Stimulated activated CD4-positive, alpha-beta T cell treated with anti-CD3 and anti-CD28 coated beads, Interleukin-1b, Interleukin-23, amount 100 ng/mL, for 24 hours (primary cell): ENCODE results near the gene ABCC3.

Experiments used
- DNase-seq, 4 experiments: peaks; one replicate each; pipeline ENCODE4 v3.0.0-alpha.2; 2020; ENCODE audit warnings: low read depth in 4 of 4, low spot score in 1 of 4

The ABCC3 gene

DNA sequence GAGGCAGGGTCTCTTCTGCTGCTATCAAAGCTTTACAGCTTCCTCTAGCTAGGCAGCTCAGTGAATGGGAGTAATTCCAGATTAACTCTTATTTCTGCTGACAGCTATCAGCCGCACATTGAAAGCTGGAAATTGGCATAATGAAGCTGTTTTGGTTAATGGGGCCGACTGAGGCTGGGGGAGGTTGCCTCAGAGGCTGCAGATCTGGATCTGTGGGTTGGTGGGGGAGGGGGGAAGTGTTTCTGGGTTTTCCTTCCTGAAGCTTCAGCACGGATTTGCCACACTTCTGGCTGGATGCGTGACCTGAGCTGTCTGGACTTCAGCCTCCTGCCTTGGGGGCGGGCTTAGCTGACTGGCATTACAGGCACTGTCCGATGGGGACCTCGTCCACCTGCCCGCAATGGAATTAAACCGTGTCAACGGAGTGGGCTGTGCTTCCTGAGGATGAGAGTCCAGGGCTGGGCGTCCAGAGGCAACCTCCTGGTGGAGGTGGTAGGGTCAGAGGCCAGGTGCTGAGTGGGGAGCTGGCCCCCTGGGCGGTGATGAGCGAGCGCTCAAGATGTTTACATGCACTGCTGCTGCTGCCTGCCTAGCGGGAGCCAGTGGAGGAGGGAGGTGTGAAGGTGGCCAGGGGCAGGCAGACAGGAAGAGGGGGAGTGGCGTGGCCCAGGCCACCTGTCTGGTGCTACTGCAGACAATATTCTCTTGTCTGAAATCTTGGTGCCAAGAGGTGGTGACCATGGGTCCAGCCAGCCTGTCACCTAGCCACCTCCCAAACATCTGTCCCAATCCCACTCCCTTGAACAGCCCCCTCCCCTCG, 6.7 kb upstream of the ABCC3 start:
- DNase-seq = no peak

- DNase-seq = no peak
Measured at GRCh38 chr17:50629902-50630301, 4.8 kb upstream of the ABCC3 start.

- DNase-seq = peak; percentile 13 to 46 (median 24)
Measured at GRCh38 chr17:50630524-50631194, 4.0 kb upstream of the ABCC3 start.

GRCh38 chr17:50631195-50631907, 3.3 kb upstream of the ABCC3 start:
- DNase-seq = no peak

DNA sequence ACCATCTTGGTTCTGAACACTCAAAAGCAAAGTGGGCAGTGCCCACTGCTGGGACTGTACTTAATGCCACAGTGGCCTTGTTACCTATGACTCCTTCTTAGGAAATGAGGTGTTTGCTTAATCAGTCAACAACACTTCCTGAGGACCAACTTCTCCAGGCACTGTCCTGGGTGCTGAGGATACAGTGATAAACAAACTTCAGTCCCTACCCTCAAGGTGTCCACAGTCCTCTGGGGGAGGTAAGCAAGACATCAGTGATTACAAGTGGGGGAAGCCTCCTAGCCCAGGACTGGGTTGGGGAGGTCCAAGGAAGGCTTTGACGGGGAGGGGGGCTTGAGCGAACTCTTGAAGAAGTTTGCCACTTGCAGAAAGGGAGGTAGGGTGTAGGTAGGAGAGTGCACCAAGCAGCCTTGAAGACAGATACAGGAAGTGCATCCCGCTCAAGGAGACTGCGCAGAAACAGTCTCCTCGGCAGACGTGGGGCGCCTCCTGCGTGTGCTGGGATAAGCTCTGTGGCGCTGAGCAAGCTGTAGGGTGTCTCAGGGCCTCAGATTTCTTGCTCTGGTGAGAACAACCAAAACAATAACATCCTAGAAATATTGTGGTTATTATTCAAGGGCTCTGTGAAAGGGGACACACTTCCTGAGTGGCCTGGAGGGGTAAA, 2.6 kb upstream of the ABCC3 start:
- no peak for DNase-seq

- DNase-seq = no peak
Measured at GRCh38 chr17:50632637-50633036, 2.0 kb upstream of the ABCC3 start.

DNA sequence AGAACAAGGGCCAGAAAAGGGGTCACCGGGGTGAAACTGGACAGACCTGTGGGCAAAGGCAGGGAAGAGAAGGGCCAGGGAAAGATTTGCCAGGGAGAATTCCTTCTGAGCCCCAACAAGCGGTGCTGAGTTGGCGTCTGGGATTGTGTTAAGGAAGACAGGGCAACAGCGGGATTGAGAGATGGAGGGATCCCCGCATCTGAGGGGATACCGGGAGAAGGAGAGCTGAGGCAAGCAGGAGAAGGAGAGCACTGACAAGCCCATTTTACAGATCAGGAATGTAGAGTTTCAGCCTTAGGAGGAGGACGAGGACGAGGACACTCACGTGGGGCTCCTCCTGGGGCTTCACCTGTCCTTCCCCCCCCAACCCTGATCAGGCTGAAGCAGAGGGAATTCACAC, 998 bp upstream of the ABCC3 start:
- DNase-seq = no peak

GRCh38 chr17:50634915-50635731, 442 bp downstream of the ABCC3 start:
- DNase-seq = no peak

DNA sequence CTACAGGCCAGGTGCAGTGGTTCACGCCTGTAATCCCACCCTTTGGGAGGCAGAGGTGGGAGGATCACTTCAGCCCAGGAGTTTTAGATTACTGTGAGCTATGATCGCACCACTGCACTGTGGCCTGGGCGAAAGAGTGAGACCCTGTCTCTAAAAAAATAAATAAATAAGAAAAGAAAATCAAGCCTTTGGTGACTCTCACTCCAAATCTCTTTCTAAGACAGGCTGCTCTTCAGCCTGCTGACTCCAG, 976 bp downstream of the ABCC3 start:
- DNase-seq = no peak

GRCh38 chr17:50635982-50636803, 1.5 kb downstream of the ABCC3 start:
- no peak for DNase-seq

DNA sequence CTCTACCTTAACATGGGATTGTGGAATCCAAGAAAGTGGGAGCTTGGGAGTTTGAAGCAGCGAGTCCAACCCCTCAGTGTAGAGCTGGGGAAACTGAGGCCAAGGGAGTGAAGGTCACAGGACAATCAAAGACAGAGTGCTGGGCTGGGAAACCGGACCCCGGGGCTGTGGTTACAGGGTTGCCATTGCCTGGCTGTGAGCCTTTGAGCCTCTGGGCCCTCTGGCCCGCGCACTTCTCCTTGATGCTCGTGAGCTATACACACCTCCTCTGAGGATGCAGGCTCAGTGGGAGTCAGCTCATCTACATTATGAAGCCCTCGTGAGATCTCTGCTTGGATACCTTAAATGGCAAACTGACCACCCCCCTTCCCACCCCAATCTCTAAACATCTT, 2.1 kb downstream of the ABCC3 start:
- DNase-seq = no peak

DNA sequence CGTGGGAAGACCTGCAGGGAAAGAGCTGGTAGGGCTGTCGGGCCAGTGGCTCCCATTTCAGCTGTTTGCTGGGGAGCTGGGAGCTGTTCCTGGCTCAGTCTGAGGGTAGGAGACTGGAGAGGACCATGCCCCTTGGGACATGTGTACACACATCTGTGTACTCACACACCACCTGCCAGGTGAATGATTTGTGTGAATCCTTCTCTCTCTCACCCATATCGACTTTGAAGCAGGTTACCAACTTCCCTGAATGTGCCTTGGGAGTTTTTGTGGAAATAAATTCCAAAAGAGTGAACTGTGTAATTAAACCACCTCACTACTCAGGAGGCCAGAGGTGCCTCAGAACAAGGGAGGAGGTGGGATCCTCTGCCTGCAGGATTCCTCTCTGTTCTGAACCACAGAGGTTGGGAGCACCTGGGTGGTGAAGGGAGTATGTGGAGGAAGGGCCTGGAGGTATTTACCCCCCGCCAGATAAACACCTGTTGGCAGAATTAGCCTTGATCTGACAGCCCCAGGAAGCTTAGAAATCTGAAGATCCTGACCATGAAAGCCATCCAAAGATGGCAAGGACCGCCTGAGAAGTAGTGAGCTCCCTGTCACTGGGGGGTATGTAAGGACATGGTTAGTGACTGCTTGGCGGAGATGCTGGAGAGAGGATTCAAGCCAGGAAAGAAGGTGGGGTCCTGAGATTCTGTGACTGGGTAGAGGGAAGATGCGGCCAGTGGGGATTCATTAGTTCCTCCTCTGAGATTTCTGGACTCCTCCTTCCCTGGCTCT, 3.3 kb downstream of the ABCC3 start:
- no peak for DNase-seq

DNA sequence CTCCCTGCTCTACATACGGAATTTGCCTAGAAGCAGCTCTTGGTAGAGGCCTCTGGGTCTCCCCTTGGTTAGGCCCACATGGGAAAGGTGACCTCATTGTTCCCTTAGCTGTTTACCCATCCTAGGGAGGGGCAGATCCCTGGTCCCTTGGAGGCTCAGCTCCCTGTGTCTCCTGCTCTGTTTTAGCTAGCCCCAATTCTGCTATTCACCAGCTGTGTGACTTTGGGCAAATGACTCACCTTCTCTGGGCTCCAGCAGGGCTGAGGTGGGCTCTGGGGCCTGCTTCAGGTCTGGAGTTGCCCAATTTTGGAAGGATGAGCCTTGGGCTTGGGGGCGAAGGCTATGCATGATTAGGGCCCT, 3.9 kb downstream of the ABCC3 start:
- DNase-seq = no peak

GRCh38 chr17:50638966-50639713, 4.5 kb downstream of the ABCC3 start:
- DNase-seq = no peak

DNA sequence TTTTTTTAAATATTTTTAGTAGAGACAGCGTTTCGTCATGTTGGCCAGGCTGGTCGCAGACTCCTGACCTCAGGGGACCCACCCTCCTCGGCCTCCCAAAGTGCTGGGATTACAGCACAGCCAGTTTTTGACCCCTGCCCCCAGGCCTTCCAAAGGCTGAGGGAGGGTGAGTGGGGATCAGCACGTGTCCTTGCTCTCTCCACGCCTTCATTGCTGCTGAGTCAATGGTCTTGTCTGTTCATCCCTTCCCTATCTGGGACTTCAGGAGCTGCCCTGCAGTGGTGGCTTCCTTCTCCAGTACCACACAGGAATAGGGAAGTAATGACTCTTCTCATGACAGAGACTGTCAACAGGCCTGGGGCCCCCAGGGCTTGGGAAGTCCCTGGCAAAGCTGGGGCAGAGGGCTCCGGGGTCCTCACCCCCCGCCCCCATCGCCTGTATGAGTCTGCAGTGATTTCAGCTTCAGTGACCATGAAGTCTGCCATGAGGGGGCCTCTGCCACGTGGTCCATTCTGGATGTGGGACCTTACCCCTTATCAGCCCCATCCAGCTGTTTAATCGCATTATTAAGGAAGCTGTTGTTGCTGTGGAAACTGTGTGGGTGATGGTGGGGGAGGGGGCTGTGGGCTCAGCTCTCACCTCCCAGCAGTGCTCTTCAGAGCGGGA, 6.1 kb downstream of the ABCC3 start:
- no peak for DNase-seq

GRCh38 chr17:50641357-50641756, 6.7 kb downstream of the ABCC3 start:
- DNase-seq = no peak

DNA sequence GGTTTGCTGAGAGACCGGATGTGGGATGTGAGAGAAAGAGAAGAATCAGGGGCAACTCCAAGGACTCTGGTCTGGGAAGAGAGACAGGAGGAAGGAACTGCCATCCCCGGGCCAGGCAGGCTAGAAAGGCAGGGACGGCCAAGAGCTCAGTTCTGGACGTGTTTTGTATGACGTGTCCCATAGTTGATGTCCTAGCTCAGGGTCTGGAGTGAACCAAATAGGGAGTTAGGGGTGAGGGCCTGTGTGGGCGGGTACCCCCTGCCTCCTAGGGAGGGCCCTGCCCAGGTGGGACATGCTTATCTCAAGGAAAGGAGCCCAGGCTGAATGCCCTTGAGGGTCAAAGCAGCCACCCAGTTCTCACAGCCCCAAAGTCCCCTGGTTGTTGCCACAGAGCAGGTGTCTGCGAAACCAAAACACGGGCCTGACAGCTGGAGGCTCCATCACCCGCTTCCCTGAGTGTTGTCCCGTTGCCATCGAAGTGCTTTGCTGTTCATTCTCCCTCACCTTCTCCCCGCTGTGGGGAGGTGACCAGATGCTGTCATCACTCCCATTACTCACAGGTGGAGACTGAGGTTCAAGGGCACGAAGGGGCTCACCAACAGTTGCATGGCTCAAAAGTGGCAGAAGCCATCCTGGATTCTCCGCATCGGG, 7.5 kb downstream of the ABCC3 start:
- no peak for DNase-seq
